Neural crest cell (in vitro differentiated cells): ENCODE data around the gene SYNGR1. TPM values are rescaled to one million over a fixed set of nuclear protein-coding genes. Genes with fewer than 3 reads are reported as not detected.

ENCODE experiments used
- DNase-seq: peaks from one replicate; pipeline ENCODE4 v3.0.0; 2021; ENCODE audit warnings: low read depth, mixed read lengths, low spot score
- H3K27ac Mint-ChIP-seq: one replicate; pipeline ENCODE4 v1.8.0; 2021; ENCODE audit warnings: mild to moderate bottlenecking, mixed read lengths; ENCODE audit not compliant: unreplicated experiment
- H3K27me3 Mint-ChIP-seq: 2 replicates; pipeline ENCODE4 v1.8.0; 2021; ENCODE audit warnings: low read depth, mild to moderate bottlenecking, mixed read lengths
- H3K36me3 Mint-ChIP-seq: 2 replicates; pipeline ENCODE4 v1.8.0; 2021; ENCODE audit warnings: low read depth, mild to moderate bottlenecking, mixed read lengths
- H3K4me1 Mint-ChIP-seq: 2 replicates; pipeline ENCODE4 v1.8.0; 2021; ENCODE audit warnings: mixed read lengths
- H3K4me3 Mint-ChIP-seq: one replicate; pipeline ENCODE4 v1.8.0; 2021; ENCODE audit warnings: mild to moderate bottlenecking, mixed read lengths
- H3K9me3 Mint-ChIP-seq: 2 replicates; pipeline ENCODE4 v1.8.0; 2021; ENCODE audit warnings: mixed read lengths
- total RNA-seq: library from RNA; stranded (reverse); gene quantifications from 2 replicates; pipeline ENCODE4 v1.2.1, GENCODE V29; 2021
- TF ChIP-seq, protein P1 (sequence below): fragments of 200-600 bp; sonication (generic); conservative IDR thresholded peaks from 2 replicates; pipeline ENCODE4 v1.5.0; 2021; ENCODE audit warnings: antibody characterized with exemption, mild to moderate bottlenecking

The SYNGR1 gene
- total RNA-seq, 1 donor from 2014 or later: 30.0 TPM

GRCh38 chr22:39360242-39360641 lies 10.5 kb downstream of the SYNGR1 start:
- Mint-ChIP-seq H3K27ac (peak overlapping the region; percentile 10), H3K4me3 (no peak overlapping the region), H3K36me3 (peaks cover 10% of the 10 kb centered on the region), H3K9me3 (no peaks in the 10 kb centered on the region), H3K27me3 (no peaks in the 10 kb centered on the region), H3K4me1 (peaks cover 23% of the 10 kb centered on the region)
- TF ChIP-seq, protein P1, sequence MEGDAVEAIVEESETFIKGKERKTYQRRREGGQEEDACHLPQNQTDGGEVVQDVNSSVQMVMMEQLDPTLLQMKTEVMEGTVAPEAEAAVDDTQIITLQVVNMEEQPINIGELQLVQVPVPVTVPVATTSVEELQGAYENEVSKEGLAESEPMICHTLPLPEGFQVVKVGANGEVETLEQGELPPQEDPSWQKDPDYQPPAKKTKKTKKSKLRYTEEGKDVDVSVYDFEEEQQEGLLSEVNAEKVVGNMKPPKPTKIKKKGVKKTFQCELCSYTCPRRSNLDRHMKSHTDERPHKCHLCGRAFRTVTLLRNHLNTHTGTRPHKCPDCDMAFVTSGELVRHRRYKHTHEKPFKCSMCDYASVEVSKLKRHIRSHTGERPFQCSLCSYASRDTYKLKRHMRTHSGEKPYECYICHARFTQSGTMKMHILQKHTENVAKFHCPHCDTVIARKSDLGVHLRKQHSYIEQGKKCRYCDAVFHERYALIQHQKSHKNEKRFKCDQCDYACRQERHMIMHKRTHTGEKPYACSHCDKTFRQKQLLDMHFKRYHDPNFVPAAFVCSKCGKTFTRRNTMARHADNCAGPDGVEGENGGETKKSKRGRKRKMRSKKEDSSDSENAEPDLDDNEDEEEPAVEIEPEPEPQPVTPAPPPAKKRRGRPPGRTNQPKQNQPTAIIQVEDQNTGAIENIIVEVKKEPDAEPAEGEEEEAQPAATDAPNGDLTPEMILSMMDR: no peak
- no peak for DNase-seq

DNA sequence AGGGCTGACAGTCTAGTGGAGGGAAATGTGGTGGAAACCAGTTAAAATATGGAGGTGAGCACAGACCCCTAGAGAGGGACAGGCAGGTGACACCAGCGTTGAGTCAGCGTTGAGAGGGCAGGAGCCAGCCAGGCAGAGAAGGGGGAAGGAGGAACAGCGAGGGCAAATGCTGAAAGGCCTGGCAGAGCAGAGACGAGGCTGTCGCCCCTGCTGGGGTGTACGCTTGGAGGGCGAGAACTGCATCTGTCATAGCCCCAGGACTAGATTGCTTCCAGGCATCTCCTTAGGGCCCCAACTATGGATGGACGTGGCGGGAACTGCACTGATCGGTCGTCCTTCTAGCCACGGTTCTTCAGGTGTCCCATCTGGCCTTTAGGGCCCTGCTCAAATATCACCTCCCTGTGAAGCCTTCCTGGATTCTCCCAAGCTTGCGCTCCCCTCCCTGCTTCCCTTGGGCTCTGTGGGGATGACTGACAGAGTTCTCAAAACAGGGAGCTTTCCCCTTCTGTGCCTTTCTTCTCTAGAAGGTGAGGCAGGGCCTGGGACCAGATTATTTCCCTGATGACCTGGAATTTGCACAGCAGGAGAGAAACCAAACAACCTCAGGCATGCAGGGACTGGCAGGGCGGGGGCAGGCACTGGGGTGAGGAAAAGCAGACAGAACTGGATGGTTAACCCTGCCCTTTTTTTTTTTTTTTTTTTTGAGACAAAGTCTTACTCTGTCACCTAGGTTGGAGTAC lies 11.1 kb downstream of the SYNGR1 start:
- no peaks in the 10 kb centered on the region for H3K9me3 Mint-ChIP-seq
- H3K4me3 Mint-ChIP-seq: no peak overlapping the region
- no peak for DNase-seq
- TF ChIP-seq, protein P1: no peak
- peaks cover 10% of the 10 kb centered on the region for H3K36me3 Mint-ChIP-seq
- peaks cover 23% of the 10 kb centered on the region for H3K4me1 Mint-ChIP-seq
- no peak overlapping the region for H3K27ac Mint-ChIP-seq
- H3K27me3 Mint-ChIP-seq: no peaks in the 10 kb centered on the region

DNA sequence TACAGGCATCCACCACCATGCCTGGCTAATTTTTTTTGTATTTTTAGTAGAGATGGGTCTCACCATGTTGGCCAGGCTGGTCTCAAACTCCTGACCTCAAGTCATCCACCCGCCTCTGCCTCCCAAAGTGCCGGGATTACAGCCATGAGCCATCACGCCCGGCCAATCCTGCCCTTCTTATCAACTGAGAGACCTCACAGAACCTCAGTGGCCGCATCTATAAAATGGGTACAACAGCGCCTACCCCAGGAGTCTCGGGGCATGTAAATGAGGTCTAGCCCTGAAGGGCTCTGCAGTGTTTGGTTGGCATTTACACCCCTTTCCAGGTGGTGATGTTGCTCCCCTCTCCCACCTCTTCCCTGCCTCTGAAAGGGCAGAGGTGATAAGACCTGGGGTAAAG lies 11.7 kb downstream of the SYNGR1 start:
- Mint-ChIP-seq H3K4me3 (no peak overlapping the region), H3K36me3 (peaks cover 10% of the 10 kb centered on the region), H3K4me1 (peaks cover 23% of the 10 kb centered on the region), H3K27ac (no peak overlapping the region), H3K27me3 (no peaks in the 10 kb centered on the region), H3K9me3 (no peaks in the 10 kb centered on the region)
- TF ChIP-seq, protein P1: no peak
- DNase-seq: no peak

DNA sequence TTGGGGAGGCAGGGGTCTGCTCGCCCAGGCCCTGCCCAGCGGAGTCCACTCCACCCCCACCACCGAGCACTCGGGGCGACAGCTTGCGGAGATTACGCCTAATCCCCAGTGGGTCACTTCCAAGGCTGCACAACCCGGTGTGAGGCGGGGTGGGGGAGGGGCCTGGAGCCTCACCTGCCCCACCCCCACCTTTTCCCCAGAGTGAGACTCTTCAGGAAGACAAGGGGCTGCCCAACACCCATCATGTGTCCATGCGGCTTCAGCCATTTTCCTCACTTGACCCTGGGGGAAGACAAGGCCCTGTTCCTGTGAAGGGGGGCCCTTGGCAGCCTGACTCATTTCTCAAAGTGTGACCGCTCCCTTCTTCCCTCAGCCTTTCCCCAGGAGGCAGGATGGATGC lies 12.5 kb downstream of the SYNGR1 start:
- Mint-ChIP-seq H3K4me3 (no peak overlapping the region), H3K4me1 (peaks cover 23% of the 10 kb centered on the region), H3K36me3 (peaks cover 10% of the 10 kb centered on the region), H3K27me3 (no peaks in the 10 kb centered on the region), H3K27ac (no peak overlapping the region), H3K9me3 (no peaks in the 10 kb centered on the region)
- no peak for DNase-seq
- TF ChIP-seq, protein P1: no peak

DNA sequence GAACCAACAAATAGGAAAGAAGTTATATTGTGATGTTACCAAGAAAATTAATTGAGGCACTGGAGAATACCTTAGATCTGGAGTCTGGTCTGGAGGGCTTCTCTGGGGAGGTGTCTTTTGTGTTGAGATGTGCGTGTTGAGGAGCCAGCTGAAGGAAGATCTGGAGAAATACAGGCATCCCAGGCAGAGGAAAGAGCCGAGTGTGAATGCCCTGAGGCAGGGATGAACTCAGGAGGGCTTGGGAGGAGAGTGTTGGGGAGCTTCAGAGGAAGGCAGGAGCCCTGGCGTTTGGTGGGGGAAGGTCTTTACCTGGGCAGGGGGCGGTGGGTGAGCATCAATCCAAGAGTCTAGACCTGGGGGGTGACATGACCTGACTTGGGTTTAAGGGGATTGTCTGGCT lies 13.1 kb downstream of the SYNGR1 start:
- Mint-ChIP-seq H3K4me3 (no peak overlapping the region), H3K4me1 (peaks cover 26% of the 10 kb centered on the region), H3K27ac (peak overlapping the region; percentile 27)

More for the DNA sequence above, 13.1 kb downstream of the SYNGR1 start:
- H3K27me3 Mint-ChIP-seq: no peaks in the 10 kb centered on the region
- no peaks in the 10 kb centered on the region for H3K9me3 Mint-ChIP-seq
- no peak for DNase-seq
- H3K36me3 Mint-ChIP-seq: peaks cover 12% of the 10 kb centered on the region
- TF ChIP-seq, protein P1: no peak
